ENCODE results near the gene MASP2. TPM values are rescaled to one million over a fixed set of nuclear protein-coding genes. Genes with fewer than 3 reads are reported as not detected.
"Not testable (repeated sequence)": the region's sequence is repeated elsewhere in the genome, so short reads cannot be mapped to it uniquely, and the experiment has no call there.

Gene MASP2
- total and polyA plus RNA-seq, 4 donors, result 0.01 to 0.04 TPM; not detected in 2

DNA sequence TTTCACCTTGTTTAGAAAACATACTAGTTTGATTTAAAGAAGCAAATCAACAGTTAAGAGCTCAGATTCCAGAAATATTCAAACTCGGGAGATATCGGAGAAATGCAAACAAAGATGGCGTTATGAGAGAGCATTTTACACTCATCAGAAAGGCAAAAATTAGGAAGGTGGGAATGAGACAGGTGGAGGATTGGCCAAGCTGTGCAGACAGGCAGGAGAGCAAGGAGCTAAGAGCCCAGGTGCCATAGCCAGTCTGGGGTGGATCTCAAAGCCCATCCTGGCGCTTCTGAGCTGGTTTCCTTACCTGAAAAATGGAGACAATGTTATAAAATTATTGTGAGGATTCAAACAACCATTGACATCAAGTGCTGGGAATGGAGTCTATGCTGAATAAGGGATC is 54.2 kb downstream of the MASP2 start:
- Histone ChIP-seq H3K36me3 (ENCODE audit: control insufficient read depth in 4 of 4, insufficient read depth in 4 of 4, low read length in 4 of 4) (no peaks in the 10 kb centered on the region), H3K9ac (ENCODE audit: insufficient read depth in 1 of 2, low read length in 2 of 2) (no peak overlapping the region), H3K9me3 (ENCODE audit: control insufficient read depth in 4 of 4, insufficient read depth in 3 of 4, low read length in 3 of 4) (no peaks in the 10 kb centered on the region), H3K4me3 (no peak overlapping the region), H3K27ac (ENCODE audit: low read depth in 1 of 2, low read length in 1 of 2) (no peak overlapping the region), H3K4me1 (ENCODE audit: control insufficient read depth in 5 of 5, insufficient read depth in 5 of 5, low read length in 5 of 5) (no peaks in the 10 kb centered on the region), H3K27me3 (ENCODE audit: control insufficient read depth in 3 of 3, insufficient read depth in 3 of 3, low read length in 2 of 3) (no peaks in the 10 kb centered on the region)
- DNase-seq (no peak), ATAC-seq (ENCODE audit: insufficient read depth, low FRiP score) (no peak)
- TF ChIP-seq, protein P1, sequence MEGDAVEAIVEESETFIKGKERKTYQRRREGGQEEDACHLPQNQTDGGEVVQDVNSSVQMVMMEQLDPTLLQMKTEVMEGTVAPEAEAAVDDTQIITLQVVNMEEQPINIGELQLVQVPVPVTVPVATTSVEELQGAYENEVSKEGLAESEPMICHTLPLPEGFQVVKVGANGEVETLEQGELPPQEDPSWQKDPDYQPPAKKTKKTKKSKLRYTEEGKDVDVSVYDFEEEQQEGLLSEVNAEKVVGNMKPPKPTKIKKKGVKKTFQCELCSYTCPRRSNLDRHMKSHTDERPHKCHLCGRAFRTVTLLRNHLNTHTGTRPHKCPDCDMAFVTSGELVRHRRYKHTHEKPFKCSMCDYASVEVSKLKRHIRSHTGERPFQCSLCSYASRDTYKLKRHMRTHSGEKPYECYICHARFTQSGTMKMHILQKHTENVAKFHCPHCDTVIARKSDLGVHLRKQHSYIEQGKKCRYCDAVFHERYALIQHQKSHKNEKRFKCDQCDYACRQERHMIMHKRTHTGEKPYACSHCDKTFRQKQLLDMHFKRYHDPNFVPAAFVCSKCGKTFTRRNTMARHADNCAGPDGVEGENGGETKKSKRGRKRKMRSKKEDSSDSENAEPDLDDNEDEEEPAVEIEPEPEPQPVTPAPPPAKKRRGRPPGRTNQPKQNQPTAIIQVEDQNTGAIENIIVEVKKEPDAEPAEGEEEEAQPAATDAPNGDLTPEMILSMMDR (IDR thresholded peaks at IDR 0.05; ENCODE audit: control extremely low read depth, extremely low read depth), result no peak
- 68 to 86% methylated on average over 4 of the region's 4 CpGs for WGBS, 2 donors

DNA sequence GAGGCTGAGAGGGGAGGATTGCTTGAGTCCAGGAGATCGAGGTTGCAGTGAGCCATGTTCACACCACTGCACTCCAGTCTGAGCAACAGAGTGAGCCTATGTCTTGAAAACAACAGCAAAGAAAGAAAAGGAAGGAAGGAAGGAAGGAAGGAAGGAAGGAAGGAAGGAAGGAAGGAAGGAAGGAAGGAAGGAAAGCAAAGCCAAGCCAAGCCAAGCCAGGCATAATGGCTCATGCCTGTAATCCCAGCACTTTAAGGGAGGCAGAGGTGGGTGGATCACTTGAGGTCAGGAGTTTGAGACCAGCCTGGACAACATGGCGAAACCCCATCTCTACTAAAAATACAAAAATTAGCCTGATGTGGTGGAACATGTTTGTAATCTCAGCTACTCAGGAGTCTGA is 55.0 kb downstream of the MASP2 start:
- H3K4me3 ChIP-seq; DNase-seq; H3K4me1 ChIP-seq (ENCODE audit: control insufficient read depth in 5 of 5, insufficient read depth in 5 of 5, low read length in 5 of 5); H3K27ac ChIP-seq (ENCODE audit: low read depth in 1 of 2, low read length in 1 of 2); H3K27me3 ChIP-seq (ENCODE audit: control insufficient read depth in 3 of 3, insufficient read depth in 3 of 3, low read length in 2 of 3); H3K9ac ChIP-seq (ENCODE audit: insufficient read depth in 1 of 2, low read length in 2 of 2); H3K9me3 ChIP-seq (ENCODE audit: control insufficient read depth in 4 of 4, insufficient read depth in 3 of 4, low read length in 3 of 4); ATAC-seq (ENCODE audit: insufficient read depth, low FRiP score); H3K36me3 ChIP-seq (ENCODE audit: control insufficient read depth in 4 of 4, insufficient read depth in 4 of 4, low read length in 4 of 4): not testable (repeated sequence)
- WGBS, 2 donors, result 93 to 98% methylated on average over 2 of the region's 2 CpGs

DNA sequence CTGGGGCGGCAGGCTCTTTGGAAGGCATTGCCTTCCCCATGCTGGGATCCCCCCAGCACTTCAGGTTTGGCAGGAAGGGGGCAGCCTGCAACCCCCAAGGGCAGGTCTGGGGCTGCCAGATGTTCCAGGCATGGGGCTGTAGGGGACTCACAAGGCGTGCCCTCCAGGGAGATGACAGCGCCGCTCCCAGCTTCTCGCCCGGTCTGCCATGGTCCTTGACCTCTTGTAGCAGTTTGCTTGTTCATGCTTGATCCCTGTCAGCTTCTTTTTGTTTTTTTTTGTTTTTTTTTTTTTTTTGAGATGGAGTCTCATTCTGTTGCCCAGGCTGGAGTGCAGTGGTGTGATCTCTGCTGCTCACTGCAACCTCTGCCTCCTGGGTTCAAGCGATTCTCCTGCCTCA is 56.2 kb downstream of the MASP2 start:
- ATAC-seq (ENCODE audit: insufficient read depth, low FRiP score), result no peak
- H3K27me3 ChIP-seq (ENCODE audit: control insufficient read depth in 3 of 3, insufficient read depth in 3 of 3, low read length in 2 of 3), result no peaks in the 10 kb centered on the region
- H3K9me3 ChIP-seq (ENCODE audit: control insufficient read depth in 4 of 4, insufficient read depth in 3 of 4, low read length in 3 of 4), result no peaks in the 10 kb centered on the region
- TF ChIP-seq, protein P1 (IDR thresholded peaks at IDR 0.05; ENCODE audit: control extremely low read depth, extremely low read depth), result no peak
- H3K4me3 ChIP-seq, result no peak overlapping the region
- 89 to 96% methylated on average over 7 of the region's 7 CpGs for WGBS, 2 donors
- DNase-seq, result no peak
- H3K27ac ChIP-seq (ENCODE audit: low read depth in 1 of 2, low read length in 1 of 2), result no peak overlapping the region
- H3K4me1 ChIP-seq (ENCODE audit: control insufficient read depth in 5 of 5, insufficient read depth in 5 of 5, low read length in 5 of 5), result no peaks in the 10 kb centered on the region
- no peak overlapping the region for H3K9ac ChIP-seq (ENCODE audit: insufficient read depth in 1 of 2, low read length in 2 of 2)
- H3K36me3 ChIP-seq (ENCODE audit: control insufficient read depth in 4 of 4, insufficient read depth in 4 of 4, low read length in 4 of 4), result no peaks in the 10 kb centered on the region

DNA sequence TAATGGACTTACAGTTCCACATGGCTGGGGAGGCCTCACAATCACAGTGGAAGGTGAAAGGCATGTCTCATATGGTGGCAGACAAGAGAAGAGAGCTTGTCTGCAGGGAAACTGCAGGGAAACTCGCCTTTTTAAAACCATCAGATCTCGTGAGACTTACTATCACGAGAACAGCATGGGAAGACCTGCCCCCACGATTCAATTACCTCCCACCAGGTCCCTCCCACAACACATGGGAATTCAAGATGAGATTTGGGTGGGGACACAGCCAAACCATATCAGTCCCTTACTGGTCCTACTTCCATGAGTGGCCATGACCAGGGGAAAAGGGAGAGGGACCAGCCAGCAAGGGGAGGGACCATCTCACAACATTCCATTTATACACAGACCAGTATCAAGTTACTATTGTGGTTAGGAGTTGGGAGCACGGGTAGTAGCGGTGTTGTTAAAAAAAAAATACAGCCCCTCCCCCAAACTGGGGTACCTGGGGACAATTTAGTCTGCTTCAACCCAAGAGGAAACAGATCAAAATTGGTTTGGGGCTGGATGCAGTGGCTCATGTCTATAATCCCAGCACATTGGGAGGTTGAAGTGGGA is 57.0 kb downstream of the MASP2 start:
- H3K36me3 ChIP-seq (ENCODE audit: control insufficient read depth in 4 of 4, insufficient read depth in 4 of 4, low read length in 4 of 4); H3K4me1 ChIP-seq (ENCODE audit: control insufficient read depth in 5 of 5, insufficient read depth in 5 of 5, low read length in 5 of 5); H3K27ac ChIP-seq (ENCODE audit: low read depth in 1 of 2, low read length in 1 of 2); ATAC-seq (ENCODE audit: insufficient read depth, low FRiP score); DNase-seq; H3K27me3 ChIP-seq (ENCODE audit: control insufficient read depth in 3 of 3, insufficient read depth in 3 of 3, low read length in 2 of 3); H3K4me3 ChIP-seq; H3K9ac ChIP-seq (ENCODE audit: insufficient read depth in 1 of 2, low read length in 2 of 2); H3K9me3 ChIP-seq (ENCODE audit: control insufficient read depth in 4 of 4, insufficient read depth in 3 of 4, low read length in 3 of 4): not testable (repeated sequence)
- WGBS, 2 donors, result 78 to 84% methylated on average over 6 of the region's 6 CpGs

Data from lung (tissue), 12 donors.